Panc1 (cell line): ENCODE results near the gene REV3L. TPM values are rescaled to one million over a fixed set of nuclear protein-coding genes. Genes with fewer than 3 reads are reported as not detected.

Experiments used
- ATAC-seq: fragments of 200-7000 bp; cut with Tn5 transposase; 2 replicates; pipeline ENCODE4 v1.9.1; 2020; ENCODE audit warnings: mild to moderate bottlenecking, moderate library complexity
- BruUV-seq: library from RNA; stranded (reverse); fragments of 400-500 nt; replicated peaks from 2 replicates; lab custom pipeline; 2021; lab: Mats Ljungman, UMichigan
- CTCF ChIA-PET: fragments of 300-600 bp; sonication (Branson Sonifier 250); formaldehyde crosslinking; loops from one replicate; lab custom pipeline; 2022; ENCODE audit warnings: antibody characterized with exemption; lab: Charles Lee
- POLR2A ChIA-PET: fragments of 300-600 bp; sonication (Branson Sonifier 250); formaldehyde crosslinking; loops from one replicate; lab custom pipeline; 2022; ENCODE audit warnings: antibody characterized with exemption; lab: Charles Lee
- DNase-seq: peaks from one replicate; pipeline ENCODE4 v3.0.0-alpha.2; 2010; ENCODE audit warnings: low read depth, low spot score
- H3K27ac ChIP-seq: 2 replicates; pipeline ENCODE4 v1.5.1; 2011; ENCODE audit warnings: mild to moderate bottlenecking, low read length, inconsistent platforms
- H3K27me3 ChIP-seq: fragments of 200-500 bp; sonication (Bioruptor generic); 2 replicates; pipeline ENCODE4 v1.6.0; 2014; ENCODE audit warnings: low read length, inconsistent platforms; ENCODE audit not compliant: control insufficient read depth, insufficient read depth
- H3K36me3 ChIP-seq: fragments of 200-500 bp; sonication (Bioruptor generic); 2 replicates; pipeline ENCODE4 v1.5.1; 2014; ENCODE audit warnings: inconsistent platforms, mild to moderate bottlenecking, low read length, moderate library complexity; ENCODE audit not compliant: control insufficient read depth, insufficient read depth
- H3K4me1 ChIP-seq: 2 replicates; pipeline ENCODE4 v1.5.1; 2011; ENCODE audit warnings: inconsistent platforms, mild to moderate bottlenecking, low read length, moderate library complexity; ENCODE audit not compliant: control insufficient read depth, insufficient read depth
- H3K4me3 ChIP-seq, 2 experiments: 2 replicates each; pipeline ENCODE4 v1.5.1; 2011 to 2012; ENCODE audit warnings: low read depth in 2 of 2, low read length in 2 of 2, mild to moderate bottlenecking in 2 of 2, inconsistent platforms in 1 of 2, moderate library complexity in 1 of 2
- H3K9me3 ChIP-seq: fragments of 200-500 bp; sonication (Bioruptor generic); 2 replicates; pipeline ENCODE4 v1.5.1; 2014; ENCODE audit warnings: low read depth, mild to moderate bottlenecking, inconsistent platforms, low read length, moderate library complexity; ENCODE audit not compliant: control insufficient read depth, insufficient read depth
- CTCF ChIP-seq: fragments of 450-650 bp; IDR thresholded peaks from 2 replicates; pipeline ENCODE4 v1.5.1; 2017; ENCODE audit warnings: mild to moderate bottlenecking
- POLR2AphosphoS5 ChIP-seq: IDR thresholded peaks from 2 replicates; pipeline ENCODE4 v1.6.1; 2012; ENCODE audit warnings: mild to moderate bottlenecking, low read depth, low read length, moderate library complexity
- REST ChIP-seq, 2 experiments: IDR thresholded peaks; 2 replicates each; pipeline ENCODE4 v1.6.1; 2011 to 2012; ENCODE audit warnings: low read depth in 2 of 2, control low read depth in 1 of 2, low read length in 1 of 2, mild to moderate bottlenecking in 1 of 2, moderate library complexity in 1 of 2; ENCODE audit not compliant: insufficient read depth in 1 of 2
- SIN3A ChIP-seq: IDR thresholded peaks from 2 replicates; pipeline ENCODE4 v1.6.1; 2012; ENCODE audit warnings: low read depth, mild to moderate bottlenecking, low read length, moderate library complexity, borderline replicate concordance; ENCODE audit not compliant: insufficient read depth
- TCF7L2 ChIP-seq: IDR thresholded peaks from 2 replicates; pipeline ENCODE4 v1.6.1; 2011; ENCODE audit warnings: mild to moderate bottlenecking, low read depth, low read length, inconsistent platforms
- in situ Hi-C: cut with HindIII; loops from 2 replicates; pipeline ENCODE4 v1.10.0; 2016; ENCODE audit warnings: low sequenced_read_pairs, low pct_unique_long_range_greater_than_20kb
- intact Hi-C: fragments of 100-400 bp; cut with micrococcal nuclease; formaldehyde crosslinking; loops from one replicate; pipeline ENCODE4 v1.10.0; 2022; ENCODE audit not compliant: unreplicated experiment
- total RNA-seq: library from RNA; stranded (reverse); gene quantifications from one replicate; pipeline ENCODE4 v1.2.1, GENCODE V29; 2021; ENCODE audit not compliant: unreplicated experiment

REV3L gene
- total RNA-seq, 1 experiment from 2014 or later: 44.8 TPM

GRCh38 chr6:111283707-111284106, 199.3 kb downstream of the REV3L start:
- TF ChIP-seq SIN3A (no peak), POLR2AphosphoS5 (no peak), CTCF (no peak), REST (IDR thresholded peaks at IDR 0.05; ENCODE audit: insufficient read depth in 1 of 2, low read depth in 2 of 2, low read length in 1 of 2) (no peak)
- Histone ChIP-seq H3K27ac (no peak overlapping the region), H3K36me3 (no peaks in the 10 kb centered on the region; the same call in 1 of the 2 replicates), H3K4me3 (no peak overlapping the region), H3K27me3 (no peaks in the 10 kb centered on the region), H3K4me1 (no peaks in the 10 kb centered on the region), H3K9me3 (no peaks in the 10 kb centered on the region)
- POLR2A ChIA-PET: interaction anchor here (0.6 kb wide), 1 partner anchor 87 kb away, joined by 3 read pairs; no protein-coding TSS in a partner anchor
- no TSS peak for BruUV-seq
- intact Hi-C loops (no loop called here), in situ Hi-C loops (no loop called here)
- no peak for DNase-seq
- no peak for ATAC-seq
- CTCF ChIA-PET: no interaction called here

- no TSS peak for BruUV-seq
- DNase-seq (no peak), ATAC-seq (no peak)
- ChIA-PET POLR2A (no interaction called here), CTCF (no interaction called here)
- Histone ChIP-seq H3K9me3 (no peaks in the 10 kb centered on the region), H3K4me3 (no peak overlapping the region), H3K27me3 (no peaks in the 10 kb centered on the region), H3K27ac (no peak overlapping the region), H3K4me1 (no peaks in the 10 kb centered on the region), H3K36me3 (no peaks in the 10 kb centered on the region; the same call in 1 of the 2 replicates)
- intact Hi-C loops (no loop called here), in situ Hi-C loops (no loop called here)
- no peak for TF ChIP-seq REST (IDR thresholded peaks at IDR 0.05; ENCODE audit: insufficient read depth in 1 of 2, low read depth in 2 of 2, low read length in 1 of 2)
- TF ChIP-seq SIN3A: no peak
- TF ChIP-seq TCF7L2: no peak
- TF ChIP-seq POLR2AphosphoS5: no peak
- no peak for TF ChIP-seq CTCF
Observed at GRCh38 chr6:111282515-111282914, 200.5 kb downstream of the REV3L start.
